HEK293 (cell line): ENCODE results near the gene GIT1.
A peak's percentile ranks its signal among the peaks of the same experiment; 100 is the strongest.

Experiments
- BCL11A ChIP-seq: fragments of 450-650 bp; formaldehyde crosslinking; IDR thresholded peaks from 2 replicates; pipeline ENCODE4 v1.5.1; 2016; ENCODE audit warnings: low read depth, missing biosample characterization, missing genetic modification characterization
- BCL11B ChIP-seq: fragments of 450-650 bp; formaldehyde crosslinking; IDR thresholded peaks from 2 replicates; pipeline ENCODE4 v1.5.1; 2016; ENCODE audit warnings: low read depth, missing biosample characterization, missing genetic modification characterization
- EGR2 ChIP-seq: fragments of 450-650 bp; formaldehyde crosslinking; IDR thresholded peaks from 2 replicates; pipeline ENCODE4 v1.5.1; 2016; ENCODE audit warnings: low read depth, missing biosample characterization, missing genetic modification characterization
- GLIS1 ChIP-seq: fragments of 450-650 bp; formaldehyde crosslinking; IDR thresholded peaks from 2 replicates; pipeline ENCODE4 v1.5.1; 2016; ENCODE audit warnings: missing biosample characterization, missing genetic modification characterization
- GLIS2 ChIP-seq: fragments of 450-650 bp; formaldehyde crosslinking; IDR thresholded peaks from 2 replicates; pipeline ENCODE4 v1.5.1; 2016; ENCODE audit warnings: missing biosample characterization, missing genetic modification characterization
- KLF16 ChIP-seq: fragments of 450-650 bp; formaldehyde crosslinking; IDR thresholded peaks from 2 replicates; pipeline ENCODE4 v1.5.1; 2017; ENCODE audit warnings: missing biosample characterization, missing genetic modification characterization
- PATZ1 ChIP-seq: fragments of 450-650 bp; formaldehyde crosslinking; IDR thresholded peaks from 2 replicates; pipeline ENCODE4 v1.5.1; 2016; ENCODE audit warnings: missing biosample characterization, missing genetic modification characterization
- PRDM1 ChIP-seq: fragments of 450-650 bp; formaldehyde crosslinking; IDR thresholded peaks from 2 replicates; pipeline ENCODE4; 2016; ENCODE audit warnings: missing biosample characterization, missing genetic modification characterization
- SCRT2 ChIP-seq: fragments of 450-650 bp; formaldehyde crosslinking; IDR thresholded peaks from 2 replicates; pipeline ENCODE4 v1.5.1; 2016; ENCODE audit warnings: missing biosample characterization, missing genetic modification characterization
- SP2 ChIP-seq: fragments of 450-650 bp; formaldehyde crosslinking; IDR thresholded peaks from 2 replicates; pipeline ENCODE4 v1.5.1; 2016; ENCODE audit warnings: missing biosample characterization, missing genetic modification characterization
- WT1 ChIP-seq: fragments of 450-650 bp; formaldehyde crosslinking; IDR thresholded peaks from 2 replicates; pipeline ENCODE4 v1.5.1; 2016; ENCODE audit warnings: missing biosample characterization, missing genetic modification characterization
- YY2 ChIP-seq: fragments of 450-650 bp; formaldehyde crosslinking; IDR thresholded peaks from 2 replicates; pipeline ENCODE4 v1.5.1; 2016; ENCODE audit warnings: missing biosample characterization, missing genetic modification characterization
- ZBTB48 ChIP-seq: fragments of 450-650 bp; formaldehyde crosslinking; IDR thresholded peaks from 2 replicates; pipeline ENCODE4 v1.5.1; 2016; ENCODE audit warnings: missing biosample characterization, missing genetic modification characterization
- ZBTB7A ChIP-seq: fragments of 450-650 bp; formaldehyde crosslinking; IDR thresholded peaks from 2 replicates; pipeline ENCODE4 v1.5.1; 2016; ENCODE audit warnings: low read depth, missing biosample characterization, missing genetic modification characterization
- ZEB2 ChIP-seq: fragments of 450-650 bp; formaldehyde crosslinking; IDR thresholded peaks from 2 replicates; pipeline ENCODE4 v1.5.1; 2016; ENCODE audit warnings: missing biosample characterization, missing genetic modification characterization
- ZFHX2 ChIP-seq: fragments of 450-650 bp; formaldehyde crosslinking; conservative IDR thresholded peaks from 2 replicates; pipeline ENCODE4 v1.5.1; 2016; ENCODE audit warnings: missing biosample characterization, missing genetic modification characterization
- ZIC2 ChIP-seq: fragments of 450-650 bp; formaldehyde crosslinking; IDR thresholded peaks from 2 replicates; pipeline ENCODE4 v1.5.1; 2016; ENCODE audit warnings: missing biosample characterization, missing genetic modification characterization
- ZNF184 ChIP-seq: fragments of 450-650 bp; IDR thresholded peaks from 2 replicates; pipeline ENCODE4 v1.5.1; 2018; ENCODE audit warnings: missing biosample characterization, mild to moderate bottlenecking, missing genetic modification characterization
- ZNF266 ChIP-seq: fragments of 450-650 bp; formaldehyde crosslinking; IDR thresholded peaks from 2 replicates; pipeline ENCODE4 v1.5.1; 2016; ENCODE audit warnings: missing biosample characterization, missing genetic modification characterization, low read depth
- ZNF341 ChIP-seq: fragments of 450-650 bp; formaldehyde crosslinking; IDR thresholded peaks from 2 replicates; pipeline ENCODE4; 2016; ENCODE audit warnings: low read depth, missing biosample characterization, missing genetic modification characterization
- ZNF366 ChIP-seq: fragments of 450-650 bp; formaldehyde crosslinking; conservative IDR thresholded peaks from 2 replicates; pipeline ENCODE4 v1.5.1; 2016; ENCODE audit warnings: missing biosample characterization, missing genetic modification characterization
- ZNF404 ChIP-seq: fragments of 450-650 bp; formaldehyde crosslinking; IDR thresholded peaks from 2 replicates; pipeline ENCODE4 v1.5.1; 2017; ENCODE audit warnings: missing biosample characterization, missing genetic modification characterization
- ZNF610 ChIP-seq: fragments of 450-650 bp; formaldehyde crosslinking; IDR thresholded peaks from 2 replicates; pipeline ENCODE4 v1.5.1; 2016; ENCODE audit warnings: missing biosample characterization, missing genetic modification characterization, borderline replicate concordance
- ZNF677 ChIP-seq: fragments of 450-650 bp; IDR thresholded peaks from 2 replicates; pipeline ENCODE4 v1.5.0; 2018; ENCODE audit warnings: missing biosample characterization, mild to moderate bottlenecking, missing genetic modification characterization, moderate library complexity
- ZSCAN30 ChIP-seq: fragments of 450-650 bp; IDR thresholded peaks from 2 replicates; pipeline ENCODE4 v1.5.1; 2018; ENCODE audit warnings: missing biosample characterization, mild to moderate bottlenecking, missing genetic modification characterization, moderate library complexity
- TF ChIP-seq, protein P1 (sequence below): fragments of 450-650 bp; formaldehyde crosslinking; IDR thresholded peaks from 2 replicates; pipeline ENCODE4 v1.5.1; 2016; ENCODE audit warnings: missing biosample characterization, missing genetic modification characterization
- TF ChIP-seq, protein P2 (sequence below): fragments of 450-650 bp; formaldehyde crosslinking; IDR thresholded peaks from 2 replicates; pipeline ENCODE4 v1.5.1; 2016; ENCODE audit warnings: missing biosample characterization, missing genetic modification characterization
- TF ChIP-seq, protein P3 (sequence below): fragments of 450-650 bp; IDR thresholded peaks from 2 replicates; pipeline ENCODE4 v1.5.1; 2018; ENCODE audit warnings: missing biosample characterization, mild to moderate bottlenecking, missing genetic modification characterization
- TF ChIP-seq, protein P4 (sequence below): fragments of 450-650 bp; IDR thresholded peaks from 2 replicates; pipeline ENCODE4 v1.5.1; 2018; ENCODE audit warnings: missing biosample characterization, missing genetic modification characterization
- TF ChIP-seq, protein P5 (sequence below): fragments of 450-650 bp; formaldehyde crosslinking; IDR thresholded peaks from 2 replicates; pipeline ENCODE4 v1.5.1; 2017; ENCODE audit warnings: missing biosample characterization, missing genetic modification characterization

GIT1 gene

DNA sequence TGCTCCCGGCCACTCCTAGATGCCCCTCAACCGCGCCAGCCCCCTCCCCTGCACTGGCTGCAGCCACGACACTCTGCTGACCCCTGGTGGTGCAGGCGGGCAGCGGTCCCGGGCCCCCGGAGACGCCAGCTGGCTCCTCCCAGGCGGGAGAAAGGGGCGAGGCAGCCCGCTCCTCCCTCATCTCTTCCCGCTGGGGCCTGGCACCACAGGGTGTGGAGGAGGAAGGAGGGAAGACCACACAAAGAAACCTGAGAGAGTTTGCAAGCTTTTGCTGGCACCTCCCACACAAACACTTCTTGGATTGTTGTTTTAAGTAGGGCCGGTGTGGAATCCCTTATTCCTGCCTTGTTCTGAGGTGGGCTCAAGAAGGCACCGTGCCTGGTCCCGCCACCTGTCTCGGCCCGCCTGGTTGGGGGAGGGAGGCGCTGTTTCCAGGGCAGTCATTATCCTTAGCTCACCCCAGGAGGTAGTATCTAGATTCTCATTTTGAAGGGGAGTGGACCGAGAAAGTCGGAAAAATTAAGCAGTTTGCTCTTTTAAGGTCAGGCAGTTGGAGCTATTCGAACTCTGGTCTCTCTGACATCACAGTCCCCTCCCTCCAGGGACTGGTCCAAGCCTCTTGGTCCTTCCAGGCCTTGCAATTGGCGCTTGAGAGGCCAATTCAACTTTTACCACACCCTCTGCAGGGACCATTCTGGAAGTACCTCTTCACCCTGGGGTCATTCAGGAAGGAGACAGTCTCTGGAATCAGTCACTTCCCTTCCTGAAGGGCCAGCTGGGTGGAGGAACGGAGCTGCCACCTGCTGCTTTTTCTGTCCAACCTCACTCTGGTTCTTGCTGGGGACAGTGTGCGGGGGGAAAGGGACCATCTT is 2.5 kb upstream of the GIT1 start (continued):
- TF ChIP-seq, protein P1, sequence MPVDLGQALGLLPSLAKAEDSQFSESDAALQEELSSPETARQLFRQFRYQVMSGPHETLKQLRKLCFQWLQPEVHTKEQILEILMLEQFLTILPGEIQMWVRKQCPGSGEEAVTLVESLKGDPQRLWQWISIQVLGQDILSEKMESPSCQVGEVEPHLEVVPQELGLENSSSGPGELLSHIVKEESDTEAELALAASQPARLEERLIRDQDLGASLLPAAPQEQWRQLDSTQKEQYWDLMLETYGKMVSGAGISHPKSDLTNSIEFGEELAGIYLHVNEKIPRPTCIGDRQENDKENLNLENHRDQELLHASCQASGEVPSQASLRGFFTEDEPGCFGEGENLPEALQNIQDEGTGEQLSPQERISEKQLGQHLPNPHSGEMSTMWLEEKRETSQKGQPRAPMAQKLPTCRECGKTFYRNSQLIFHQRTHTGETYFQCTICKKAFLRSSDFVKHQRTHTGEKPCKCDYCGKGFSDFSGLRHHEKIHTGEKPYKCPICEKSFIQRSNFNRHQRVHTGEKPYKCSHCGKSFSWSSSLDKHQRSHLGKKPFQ: peak; percentile 45; the same call in 1 of the 2 replicates
- peak; percentile 86 for TF ChIP-seq KLF16 (tag by site-specific recombination)
- TF ChIP-seq ZEB2 (tag by site-specific recombination): peak; percentile 82
- peak; percentile 56; the same call in 1 of the 2 replicates for TF ChIP-seq ZNF610
- TF ChIP-seq ZNF341: peak; percentile 100
- peak; percentile 92 for TF ChIP-seq GLIS2 (tag by site-specific recombination)
- TF ChIP-seq GLIS1: peak; percentile 79
- no peak for TF ChIP-seq YY2 (tag by site-specific recombination)
- peak; percentile 75 for TF ChIP-seq SCRT2 (tag by site-specific recombination)
- TF ChIP-seq BCL11A: peak; percentile 48
- peak; percentile 98 for TF ChIP-seq PATZ1 (tag by site-specific recombination)
- TF ChIP-seq SP2 (tag by site-specific recombination): peak; percentile 88
- TF ChIP-seq, protein P2, sequence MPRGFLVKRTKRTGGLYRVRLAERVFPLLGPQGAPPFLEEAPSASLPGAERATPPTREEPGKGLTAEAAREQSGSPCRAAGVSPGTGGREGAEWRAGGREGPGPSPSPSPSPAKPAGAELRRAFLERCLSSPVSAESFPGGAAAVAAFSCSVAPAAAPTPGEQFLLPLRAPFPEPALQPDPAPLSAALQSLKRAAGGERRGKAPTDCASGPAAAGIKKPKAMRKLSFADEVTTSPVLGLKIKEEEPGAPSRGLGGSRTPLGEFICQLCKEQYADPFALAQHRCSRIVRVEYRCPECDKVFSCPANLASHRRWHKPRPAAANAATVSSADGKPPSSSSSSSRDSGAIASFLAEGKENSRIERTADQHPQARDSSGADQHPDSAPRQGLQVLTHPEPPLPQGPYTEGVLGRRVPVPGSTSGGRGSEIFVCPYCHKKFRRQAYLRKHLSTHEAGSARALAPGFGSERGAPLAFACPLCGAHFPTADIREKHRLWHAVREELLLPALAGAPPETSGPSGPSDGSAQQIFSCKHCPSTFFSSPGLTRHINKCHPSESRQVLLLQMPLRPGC (tag by site-specific recombination): peak; percentile 65; the same call in 1 of the 2 replicates
- TF ChIP-seq ZNF677 (tag by site-specific recombination): no peak
- TF ChIP-seq EGR2 (tag by site-specific recombination): peak; percentile 91
- no peak for TF ChIP-seq ZNF404
- 0 out of 2 replicates have a peak, but pooled peaks have one; percentile 29 for TF ChIP-seq ZBTB48 (tag by site-specific recombination)
- TF ChIP-seq, protein P3, sequence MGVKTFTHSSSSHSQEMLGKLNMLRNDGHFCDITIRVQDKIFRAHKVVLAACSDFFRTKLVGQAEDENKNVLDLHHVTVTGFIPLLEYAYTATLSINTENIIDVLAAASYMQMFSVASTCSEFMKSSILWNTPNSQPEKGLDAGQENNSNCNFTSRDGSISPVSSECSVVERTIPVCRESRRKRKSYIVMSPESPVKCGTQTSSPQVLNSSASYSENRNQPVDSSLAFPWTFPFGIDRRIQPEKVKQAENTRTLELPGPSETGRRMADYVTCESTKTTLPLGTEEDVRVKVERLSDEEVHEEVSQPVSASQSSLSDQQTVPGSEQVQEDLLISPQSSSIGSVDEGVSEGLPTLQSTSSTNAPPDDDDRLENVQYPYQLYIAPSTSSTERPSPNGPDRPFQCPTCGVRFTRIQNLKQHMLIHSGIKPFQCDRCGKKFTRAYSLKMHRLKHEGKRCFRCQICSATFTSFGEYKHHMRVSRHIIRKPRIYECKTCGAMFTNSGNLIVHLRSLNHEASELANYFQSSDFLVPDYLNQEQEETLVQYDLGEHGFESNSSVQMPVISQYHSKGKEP (tag by site-specific recombination): peak; percentile 77
- TF ChIP-seq ZFHX2 (tag by site-specific recombination): peak; percentile 91
- peak; percentile 58 for TF ChIP-seq BCL11B
- peak; percentile 73; the same call in 1 of the 2 replicates for TF ChIP-seq ZBTB7A (tag by site-specific recombination)
- TF ChIP-seq PRDM1: peak; percentile 92
- peak; percentile 86 for TF ChIP-seq ZIC2 (tag by site-specific recombination)
- peak; percentile 95 for TF ChIP-seq WT1 (tag by site-specific recombination)
- TF ChIP-seq, protein P4, sequence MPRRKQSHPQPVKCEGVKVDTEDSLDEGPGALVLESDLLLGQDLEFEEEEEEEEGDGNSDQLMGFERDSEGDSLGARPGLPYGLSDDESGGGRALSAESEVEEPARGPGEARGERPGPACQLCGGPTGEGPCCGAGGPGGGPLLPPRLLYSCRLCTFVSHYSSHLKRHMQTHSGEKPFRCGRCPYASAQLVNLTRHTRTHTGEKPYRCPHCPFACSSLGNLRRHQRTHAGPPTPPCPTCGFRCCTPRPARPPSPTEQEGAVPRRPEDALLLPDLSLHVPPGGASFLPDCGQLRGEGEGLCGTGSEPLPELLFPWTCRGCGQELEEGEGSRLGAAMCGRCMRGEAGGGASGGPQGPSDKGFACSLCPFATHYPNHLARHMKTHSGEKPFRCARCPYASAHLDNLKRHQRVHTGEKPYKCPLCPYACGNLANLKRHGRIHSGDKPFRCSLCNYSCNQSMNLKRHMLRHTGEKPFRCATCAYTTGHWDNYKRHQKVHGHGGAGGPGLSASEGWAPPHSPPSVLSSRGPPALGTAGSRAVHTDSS (tag by site-specific recombination): peak; percentile 89
- 0 out of 2 replicates have a peak, but pooled peaks have one; percentile 3 for TF ChIP-seq ZNF184 (tag by site-specific recombination)
- no peak for TF ChIP-seq ZNF266 (tag by site-specific recombination)
- TF ChIP-seq, protein P5, sequence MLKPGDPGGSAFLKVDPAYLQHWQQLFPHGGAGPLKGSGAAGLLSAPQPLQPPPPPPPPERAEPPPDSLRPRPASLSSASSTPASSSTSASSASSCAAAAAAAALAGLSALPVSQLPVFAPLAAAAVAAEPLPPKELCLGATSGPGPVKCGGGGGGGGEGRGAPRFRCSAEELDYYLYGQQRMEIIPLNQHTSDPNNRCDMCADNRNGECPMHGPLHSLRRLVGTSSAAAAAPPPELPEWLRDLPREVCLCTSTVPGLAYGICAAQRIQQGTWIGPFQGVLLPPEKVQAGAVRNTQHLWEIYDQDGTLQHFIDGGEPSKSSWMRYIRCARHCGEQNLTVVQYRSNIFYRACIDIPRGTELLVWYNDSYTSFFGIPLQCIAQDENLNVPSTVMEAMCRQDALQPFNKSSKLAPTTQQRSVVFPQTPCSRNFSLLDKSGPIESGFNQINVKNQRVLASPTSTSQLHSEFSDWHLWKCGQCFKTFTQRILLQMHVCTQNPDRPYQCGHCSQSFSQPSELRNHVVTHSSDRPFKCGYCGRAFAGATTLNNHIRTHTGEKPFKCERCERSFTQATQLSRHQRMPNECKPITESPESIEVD: peak; percentile 49; the same call in 1 of the 2 replicates
- TF ChIP-seq ZNF366 (tag by site-specific recombination): peak; percentile 99
- TF ChIP-seq ZSCAN30 (tag by site-specific recombination): peak; percentile 96
